ENCODE measurements around the gene USP53. TPM values are rescaled to one million over a fixed set of nuclear protein-coding genes. Genes with fewer than 3 reads are reported as not detected.
"Not testable (repeated sequence)": the region's sequence is repeated elsewhere in the genome, so short reads cannot be mapped to it uniquely, and the experiment has no call there.

Gene USP53
- total and polyA plus RNA-seq, 10 of the 15 experiments (the other 5 are each of a cell fraction or from before 2014, with no cell fraction given) = 0.23 to 4.0 (median 2.7) TPM

- FAIRE-seq = no peak
- BruUV-seq (replicated peaks) = no TSS peak
- POLR2A ChIA-PET = no interaction called here
Observed at GRCh38 chr4:119271361-119272085, 59.0 kb downstream of the USP53 start.

GRCh38 chr4:119279541-119279940 is 67.0 kb downstream of the USP53 start:
- not testable (repeated sequence) for H3K36me3 ChIP-seq (ENCODE audit: control insufficient read depth in 2 of 2, insufficient read depth in 2 of 2, low read length in 1 of 2); H3K9me3 ChIP-seq (replicated peaks; ENCODE audit: control insufficient read depth, insufficient read depth, low read length)

More at GRCh38 chr4:119271361-119272085, 59.0 kb downstream of the USP53 start:
- no peak overlapping the region for H3K4me3 ChIP-seq
- H3K36me3 ChIP-seq (ENCODE audit: control insufficient read depth in 2 of 2, insufficient read depth in 2 of 2, low read length in 1 of 2) = no peaks in the 10 kb centered on the region
- RAD21 ChIA-PET (ENCODE audit: unreplicated experiment) = no interaction called here
- DNase-seq (ENCODE audit: low read depth, low spot score) (no peak), ATAC-seq (no peak)
- SMC1A ChIA-PET (ENCODE audit: uncharacterized antibody, unreplicated experiment) = no interaction called here
- intact Hi-C loops (cut with micrococcal nuclease; ENCODE audit: unreplicated experiment) (no loop called here), in situ Hi-C loops (cut with MboI) (no loop called here)
- no peak overlapping the region for H3K27ac ChIP-seq (ENCODE audit: control insufficient read depth, insufficient read depth)
- H2AFZ ChIP-seq (ENCODE audit: control insufficient read depth, low read depth, low read length) = no peak overlapping the region
- H4K20me1 ChIP-seq (ENCODE audit: control insufficient read depth, insufficient read depth) = no peaks in the 10 kb centered on the region
- no peaks in the 10 kb centered on the region for H3K9me3 ChIP-seq (replicated peaks; ENCODE audit: control insufficient read depth, insufficient read depth, low read length)
- H3K27me3 ChIP-seq (replicated peaks in 1 of 2; ENCODE audit: control insufficient read depth in 2 of 2, insufficient read depth in 2 of 2, low read length in 1 of 2) = no peaks in the 10 kb centered on the region
- no peak overlapping the region for H3K4me2 ChIP-seq (ENCODE audit: control insufficient read depth, insufficient read depth)
- 89% methylated on average over 6 of the region's 6 CpGs for WGBS (ENCODE audit: insufficient coverage, insufficient replicate concordance, low lambda C conversion rate, missing lambda C conversion rate)
- no peaks in the 10 kb centered on the region for H3K79me2 ChIP-seq (ENCODE audit: control insufficient read depth, insufficient read depth, low read length)
- H3K4me1 ChIP-seq (ENCODE audit: control insufficient read depth, insufficient read depth, low read length) = no peaks in the 10 kb centered on the region
- no peak overlapping the region for H3K9ac ChIP-seq (ENCODE audit: control insufficient read depth, insufficient read depth, low read length)
- TF ChIP-seq STAT1 (conservative IDR thresholded peaks at IDR 0.05) = no peak
- TF ChIP-seq RCOR1 (conservative IDR thresholded peaks at IDR 0.05; ENCODE audit: low read depth, low read length) = no peak
- no peak for TF ChIP-seq RAD51 (IDR thresholded peaks at IDR 0.05)
- TF ChIP-seq TAF1 (IDR thresholded peaks at IDR 0.05; ENCODE audit: borderline replicate concordance, low read depth, low read length) = no peak
- no peak for TF ChIP-seq ZBTB4 (CRISPR knock-in tag; IDR thresholded peaks at IDR 0.05)
- TF ChIP-seq ZZZ3 (IDR thresholded peaks at IDR 0.05; ENCODE audit: control insufficient read depth, insufficient read length, low read depth) = no peak
- CTCF ChIA-PET = no interaction called here

DNA sequence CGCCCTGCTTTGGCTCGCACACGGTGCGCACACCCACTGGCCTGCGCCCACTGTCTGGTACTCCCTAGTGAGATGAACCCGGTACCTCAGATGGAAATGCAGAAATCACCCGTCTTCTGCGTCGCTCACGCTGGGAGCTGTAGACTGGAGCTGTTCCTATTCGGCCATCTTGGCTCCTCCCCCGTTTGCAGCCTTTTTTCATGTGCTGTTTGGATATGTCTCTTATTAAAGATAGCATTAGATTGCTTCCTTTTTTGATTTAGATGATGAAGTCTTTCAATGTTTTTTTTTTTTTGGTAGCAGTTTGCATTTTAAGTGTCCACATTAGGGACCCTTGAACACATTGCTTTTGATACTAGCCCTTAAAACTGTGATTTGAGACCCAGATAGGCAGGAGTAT is 67.4 kb downstream of the USP53 start:
- H2AFZ ChIP-seq (ENCODE audit: control insufficient read depth, low read depth, low read length); RAD21 ChIA-PET (ENCODE audit: unreplicated experiment); in situ Hi-C loops (cut with MboI); H3K9ac ChIP-seq (ENCODE audit: control insufficient read depth, insufficient read depth, low read length); H4K20me1 ChIP-seq (ENCODE audit: control insufficient read depth, insufficient read depth); DNase-seq (ENCODE audit: low read depth, low spot score); BruUV-seq (replicated peaks); H3K4me1 ChIP-seq (ENCODE audit: control insufficient read depth, insufficient read depth, low read length); FAIRE-seq; SMC1A ChIA-PET (ENCODE audit: uncharacterized antibody, unreplicated experiment); H3K79me2 ChIP-seq (ENCODE audit: control insufficient read depth, insufficient read depth, low read length); H3K27me3 ChIP-seq (replicated peaks in 1 of 2; ENCODE audit: control insufficient read depth in 2 of 2, insufficient read depth in 2 of 2, low read length in 1 of 2); H3K4me2 ChIP-seq (ENCODE audit: control insufficient read depth, insufficient read depth); H3K27ac ChIP-seq (ENCODE audit: control insufficient read depth, insufficient read depth); H3K36me3 ChIP-seq (ENCODE audit: control insufficient read depth in 2 of 2, insufficient read depth in 2 of 2, low read length in 1 of 2); ATAC-seq; H3K4me3 ChIP-seq; H3K9me3 ChIP-seq (replicated peaks; ENCODE audit: control insufficient read depth, insufficient read depth, low read length): not testable (repeated sequence)
- ChIA-PET CTCF (interaction anchor here (0.6 kb wide), 1 partner anchor 314 kb away, joined by 4 read pairs; no protein-coding TSS in a partner anchor), POLR2A (interaction anchor here (0.7 kb wide), 1 partner anchor 28 kb away, joined by 4 read pairs; no protein-coding TSS in a partner anchor)
- WGBS (ENCODE audit: insufficient coverage, insufficient replicate concordance, low lambda C conversion rate, missing lambda C conversion rate) = 97% methylated on average over 11 of the region's 12 CpGs
- intact Hi-C loops (cut with micrococcal nuclease; ENCODE audit: unreplicated experiment) = loop anchor here (10.0 kb wide), 1 partner anchor 505 kb away; no protein-coding TSS in a partner anchor

More at GRCh38 chr4:119279541-119279940, 67.0 kb downstream of the USP53 start:
- H3K27ac ChIP-seq (ENCODE audit: control insufficient read depth, insufficient read depth); FAIRE-seq; H3K4me1 ChIP-seq (ENCODE audit: control insufficient read depth, insufficient read depth, low read length); H3K4me2 ChIP-seq (ENCODE audit: control insufficient read depth, insufficient read depth); ATAC-seq; in situ Hi-C loops (cut with MboI); intact Hi-C loops (cut with micrococcal nuclease; ENCODE audit: unreplicated experiment); H3K27me3 ChIP-seq (replicated peaks in 1 of 2; ENCODE audit: control insufficient read depth in 2 of 2, insufficient read depth in 2 of 2, low read length in 1 of 2); H3K79me2 ChIP-seq (ENCODE audit: control insufficient read depth, insufficient read depth, low read length); H2AFZ ChIP-seq (ENCODE audit: control insufficient read depth, low read depth, low read length); BruUV-seq (replicated peaks); RAD21 ChIA-PET (ENCODE audit: unreplicated experiment); SMC1A ChIA-PET (ENCODE audit: uncharacterized antibody, unreplicated experiment); H3K4me3 ChIP-seq; DNase-seq (ENCODE audit: low read depth, low spot score); H3K9ac ChIP-seq (ENCODE audit: control insufficient read depth, insufficient read depth, low read length); H4K20me1 ChIP-seq (ENCODE audit: control insufficient read depth, insufficient read depth): not testable (repeated sequence)
- 92% methylated on average over 10 of the region's 19 CpGs for WGBS (ENCODE audit: insufficient coverage, insufficient replicate concordance, low lambda C conversion rate, missing lambda C conversion rate)
- ChIA-PET CTCF (interaction anchor here (0.6 kb wide), 1 partner anchor 313 kb away, joined by 4 read pairs; no protein-coding TSS in a partner anchor), POLR2A (interaction anchor here (0.7 kb wide), 1 partner anchor 28 kb away, joined by 4 read pairs; no protein-coding TSS in a partner anchor)

Data from GM12878 (cell line).